Measurements from ENCODE around the gene PRKN.

GRCh38 chr6:161316531-161316930, 1411.0 kb downstream of the PRKN start:
- TF ChIP-seq EZH2 (optimal IDR thresholded peaks at IDR 0.05; ENCODE audit: low read depth, low read length) (no peak), CTCF (IDR thresholded peaks at IDR 0.05; ENCODE audit: low read length) (no peak)
